NB4 (cell line): ENCODE results near the gene ADARB2.

Experiments
- POLR2A ChIP-seq: IDR thresholded peaks from 2 replicates; pipeline ENCODE4 v1.6.1; 2011; ENCODE audit warnings: mild to moderate bottlenecking; ENCODE audit not compliant: insufficient read length; ENCODE audit errors: extremely low read depth
- TF ChIP-seq, protein P1 (sequence below): IDR thresholded peaks from one replicate; pipeline ENCODE4 v1.5.1; 2012; ENCODE audit warnings: low read depth, low read length

- TF ChIP-seq, protein P1, sequence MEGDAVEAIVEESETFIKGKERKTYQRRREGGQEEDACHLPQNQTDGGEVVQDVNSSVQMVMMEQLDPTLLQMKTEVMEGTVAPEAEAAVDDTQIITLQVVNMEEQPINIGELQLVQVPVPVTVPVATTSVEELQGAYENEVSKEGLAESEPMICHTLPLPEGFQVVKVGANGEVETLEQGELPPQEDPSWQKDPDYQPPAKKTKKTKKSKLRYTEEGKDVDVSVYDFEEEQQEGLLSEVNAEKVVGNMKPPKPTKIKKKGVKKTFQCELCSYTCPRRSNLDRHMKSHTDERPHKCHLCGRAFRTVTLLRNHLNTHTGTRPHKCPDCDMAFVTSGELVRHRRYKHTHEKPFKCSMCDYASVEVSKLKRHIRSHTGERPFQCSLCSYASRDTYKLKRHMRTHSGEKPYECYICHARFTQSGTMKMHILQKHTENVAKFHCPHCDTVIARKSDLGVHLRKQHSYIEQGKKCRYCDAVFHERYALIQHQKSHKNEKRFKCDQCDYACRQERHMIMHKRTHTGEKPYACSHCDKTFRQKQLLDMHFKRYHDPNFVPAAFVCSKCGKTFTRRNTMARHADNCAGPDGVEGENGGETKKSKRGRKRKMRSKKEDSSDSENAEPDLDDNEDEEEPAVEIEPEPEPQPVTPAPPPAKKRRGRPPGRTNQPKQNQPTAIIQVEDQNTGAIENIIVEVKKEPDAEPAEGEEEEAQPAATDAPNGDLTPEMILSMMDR, result no peak
- no peak for TF ChIP-seq POLR2A
Measured at GRCh38 chr10:1180071-1180730, 557.1 kb downstream of the ADARB2 start.
